ENCODE data around the gene TBL1XR1. TPM values are rescaled to one million over a fixed set of nuclear protein-coding genes. Genes with fewer than 3 reads are reported as not detected.

Gene TBL1XR1
- total and polyA plus RNA-seq, 2 of the 13 experiments (the other 11 are each of a cell fraction or from before 2014, with no cell fraction given) = 57.7 to 62.5 TPM

DNA sequence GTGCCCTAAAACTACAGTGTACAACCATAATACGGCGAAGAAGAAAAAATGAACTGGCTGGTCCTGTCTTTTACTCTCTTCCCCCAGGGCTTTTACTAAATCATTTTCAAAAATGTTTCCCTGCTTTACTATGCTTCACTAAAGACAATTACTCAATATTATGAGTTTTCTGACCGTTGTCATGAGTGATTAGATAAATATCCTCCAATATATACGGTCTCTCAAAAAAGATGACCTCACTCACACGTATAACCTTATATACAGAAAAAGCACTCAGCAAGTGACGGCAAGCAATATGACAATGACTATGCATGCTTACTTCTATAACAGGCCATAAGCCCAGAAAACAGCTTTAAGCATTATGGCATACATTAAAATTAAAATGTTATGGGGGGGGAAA, 60.5 kb downstream of the TBL1XR1 start:
- peaks cover 53% of the 10 kb centered on the region for H3K4me1 ChIP-seq (ENCODE audit: insufficient read depth, low read length)
- peaks cover 0 to 2% of the 10 kb centered on the region in 2 experiments; a peak in 1 of 5 replicates for H3K36me3 ChIP-seq (replicated peaks in 1 of 2; ENCODE audit: control insufficient read depth in 1 of 2, insufficient read depth in 2 of 2, low read length in 2 of 2)
- H3K9ac ChIP-seq (ENCODE audit: insufficient read depth, low read depth, low read length) = no peak overlapping the region
- DNase-seq (ENCODE audit: low spot score) (no peak), ATAC-seq (no peak), FAIRE-seq (no peak)
- ChIA-PET CTCF (ENCODE audit: low intra/inter-chr PET ratio, low total read pairs) (no interaction called here), POLR2A (no interaction called here)
- peak overlapping the region; percentile 5; the same call in 1 of the 2 replicates for H3K4me2 ChIP-seq (ENCODE audit: low read depth, low read length)
- WGBS (ENCODE audit: low lambda C conversion rate) = 86% methylated on average over 6 of the region's 6 CpGs
- BruUV-seq (replicated peaks) = no TSS peak
- H3K9me3 ChIP-seq (ENCODE audit: low read length) = no peaks in the 10 kb centered on the region
- no peaks in the 10 kb centered on the region for H3K27me3 ChIP-seq (ENCODE audit: control insufficient read depth in 1 of 2, insufficient read depth in 2 of 2, low read length in 2 of 2)
- peaks cover 93% of the 10 kb centered on the region for H3K79me2 ChIP-seq (ENCODE audit: insufficient read depth, low read length)
- no peak overlapping the region for H2AFZ ChIP-seq (ENCODE audit: low read length)
- in situ Hi-C loops (cut with HindIII; ENCODE audit: extremely low pct_ligation_motif_present, low pct_unique_long_range_greater_than_20kb) = no loop called here
- intact Hi-C loops (cut with micrococcal nuclease; ENCODE audit: unreplicated experiment) = no loop called here
- peak overlapping the region; percentile 50 for H3K27ac ChIP-seq (ENCODE audit: extremely low read length, insufficient read depth, low read length)
- H3K4me3 ChIP-seq (replicated peaks in 1 of 3; ENCODE audit: insufficient read depth in 1 of 3, low read depth in 2 of 3, low read length in 3 of 3) = no peak overlapping the region
- H4K20me1 ChIP-seq (ENCODE audit: insufficient read depth, low read length) = peaks cover 61% of the 10 kb centered on the region
- no peak for TF ChIP-seq HOXA9 (CRISPR knock-in tag; IDR thresholded peaks at IDR 0.05; ENCODE audit: borderline replicate concordance)
- no peak for TF ChIP-seq ZNF777 (CRISPR knock-in tag; IDR thresholded peaks at IDR 0.05)
- no peak for TF ChIP-seq HHEX (CRISPR knock-in tag; IDR thresholded peaks at IDR 0.05)
- no peak for TF ChIP-seq ARNTL (CRISPR knock-in tag; IDR thresholded peaks at IDR 0.05)
- TF ChIP-seq ZSCAN29 (CRISPR knock-in tag; conservative IDR thresholded peaks at IDR 0.05) = no peak
- TF ChIP-seq, protein P1, sequence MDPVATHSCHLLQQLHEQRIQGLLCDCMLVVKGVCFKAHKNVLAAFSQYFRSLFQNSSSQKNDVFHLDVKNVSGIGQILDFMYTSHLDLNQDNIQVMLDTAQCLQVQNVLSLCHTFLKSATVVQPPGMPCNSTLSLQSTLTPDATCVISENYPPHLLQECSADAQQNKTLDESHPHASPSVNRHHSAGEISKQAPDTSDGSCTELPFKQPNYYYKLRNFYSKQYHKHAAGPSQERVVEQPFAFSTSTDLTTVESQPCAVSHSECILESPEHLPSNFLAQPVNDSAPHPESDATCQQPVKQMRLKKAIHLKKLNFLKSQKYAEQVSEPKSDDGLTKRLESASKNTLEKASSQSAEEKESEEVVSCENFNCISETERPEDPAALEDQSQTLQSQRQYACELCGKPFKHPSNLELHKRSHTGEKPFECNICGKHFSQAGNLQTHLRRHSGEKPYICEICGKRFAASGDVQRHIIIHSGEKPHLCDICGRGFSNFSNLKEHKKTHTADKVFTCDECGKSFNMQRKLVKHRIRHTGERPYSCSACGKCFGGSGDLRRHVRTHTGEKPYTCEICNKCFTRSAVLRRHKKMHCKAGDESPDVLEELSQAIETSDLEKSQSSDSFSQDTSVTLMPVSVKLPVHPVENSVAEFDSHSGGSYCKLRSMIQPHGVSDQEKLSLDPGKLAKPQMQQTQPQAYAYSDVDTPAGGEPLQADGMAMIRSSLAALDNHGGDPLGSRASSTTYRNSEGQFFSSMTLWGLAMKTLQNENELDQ (CRISPR knock-in tag; IDR thresholded peaks at IDR 0.05; ENCODE audit: borderline replicate concordance) = no peak
- TF ChIP-seq ZNF367 (CRISPR knock-in tag; IDR thresholded peaks at IDR 0.05; ENCODE audit: borderline replicate concordance) = no peak
- TF ChIP-seq ZNF781 (CRISPR knock-in tag; IDR thresholded peaks at IDR 0.05; ENCODE audit: borderline replicate concordance, not compliant biosample characterization) = no peak
- TF ChIP-seq, protein P2, sequence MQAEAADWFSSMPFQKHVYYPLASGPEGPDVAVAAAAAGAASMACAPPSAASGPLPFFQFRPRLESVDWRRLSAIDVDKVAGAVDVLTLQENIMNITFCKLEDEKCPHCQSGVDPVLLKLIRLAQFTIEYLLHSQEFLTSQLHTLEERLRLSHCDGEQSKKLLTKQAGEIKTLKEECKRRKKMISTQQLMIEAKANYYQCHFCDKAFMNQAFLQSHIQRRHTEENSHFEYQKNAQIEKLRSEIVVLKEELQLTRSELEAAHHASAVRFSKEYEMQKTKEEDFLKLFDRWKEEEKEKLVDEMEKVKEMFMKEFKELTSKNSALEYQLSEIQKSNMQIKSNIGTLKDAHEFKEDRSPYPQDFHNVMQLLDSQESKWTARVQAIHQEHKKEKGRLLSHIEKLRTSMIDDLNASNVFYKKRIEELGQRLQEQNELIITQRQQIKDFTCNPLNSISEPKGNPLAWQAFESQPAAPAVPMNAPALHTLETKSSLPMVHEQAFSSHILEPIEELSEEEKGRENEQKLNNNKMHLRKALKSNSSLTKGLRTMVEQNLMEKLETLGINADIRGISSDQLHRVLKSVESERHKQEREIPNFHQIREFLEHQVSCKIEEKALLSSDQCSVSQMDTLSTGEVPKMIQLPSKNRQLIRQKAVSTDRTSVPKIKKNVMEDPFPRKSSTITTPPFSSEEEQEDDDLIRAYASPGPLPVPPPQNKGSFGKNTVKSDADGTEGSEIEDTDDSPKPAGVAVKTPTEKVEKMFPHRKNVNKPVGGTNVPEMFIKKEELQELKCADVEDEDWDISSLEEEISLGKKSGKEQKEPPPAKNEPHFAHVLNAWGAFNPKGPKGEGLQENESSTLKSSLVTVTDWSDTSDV (CRISPR knock-in tag; IDR thresholded peaks at IDR 0.05) = no peak
